Esophagus squamous epithelium (tissue), 5 donors: ENCODE measurements around the gene KAZN. TPM values are rescaled to one million over a fixed set of nuclear protein-coding genes. Genes with fewer than 3 reads are reported as not detected.
A peak's percentile ranks its signal among the peaks of the same experiment; 100 is the strongest.

Source experiments
- DNase-seq: peaks from one replicate; lab custom pipeline; 2025; lab: John Stamatoyannopoulos, UW
- H3K27ac ChIP-seq, 4 donors: fragments of 200-600 bp; sonication (generic); one replicate each; pipeline ENCODE4 v1.5.1; 2016 to 2019; ENCODE audit warnings: mild to moderate bottlenecking in 1 of 4
- H3K27me3 ChIP-seq, 4 donors: fragments of 200-600 bp; sonication (generic); 1 replicate in 3 of 4; 2 replicates in 1 of 4; pipeline versions ENCODE4 v1.5.1 to v1.6.0; 2017 to 2021; ENCODE audit warnings: antibody characterized with exemption in 1 of 4
- H3K36me3 ChIP-seq, 3 donors: fragments of 200-600 bp; sonication (generic); one replicate each; pipeline ENCODE4 v1.5.1; 2016 to 2019
- H3K4me1 ChIP-seq, 3 donors: fragments of 200-600 bp; sonication (generic); one replicate each; pipeline ENCODE4 v1.5.1; 2017 to 2019
- H3K4me3 ChIP-seq, 4 donors: fragments of 200-600 bp; sonication (generic); 1 replicate in 3 of 4; 2 replicates in 1 of 4; pipeline ENCODE4 v1.5.1; 2016 to 2019; ENCODE audit warnings: mild to moderate bottlenecking in 2 of 4, moderate library complexity in 1 of 4
- H3K9me3 ChIP-seq, 3 donors: fragments of 200-600 bp; sonication (generic); one replicate each; pipeline ENCODE4 v1.5.1; 2016 to 2019
- POLR2A ChIP-seq, 4 donors: fragments of 450-650 bp; IDR thresholded peaks; one replicate each; pipeline ENCODE4 v1.6.1; 2017; ENCODE audit warnings: antibody characterized with exemption in 4 of 4, mild to moderate bottlenecking in 4 of 4, moderate library complexity in 3 of 4
- WGBS, 2 donors: methylation state at CpG; one replicate each; pipeline ENCODE4 v1.1.5; 2018; 5-methylcytosine and 5-hydroxymethylcytosine counted together
- intact Hi-C: fragments of 100-400 bp; cut with DNase I; formaldehyde crosslinking; loops from one replicate; pipeline ENCODE4 v1.15.0; 2022
- total RNA-seq, 4 donors: library from RNA; depleted of rRNA; stranded (reverse); fragments of >200 nt; gene quantifications; one replicate each; pipeline ENCODE4 v1.1.0, GENCODE V29; 2016
- TF ChIP-seq, protein P1 (sequence below), 6 experiments: fragments of 450-650 bp in 4 of 6; fragments of 200-600 bp in 2 of 6; sonication (generic) in 2 of 6; IDR thresholded peaks; one replicate each; pipeline ENCODE4 v1.5.1; 2016 to 2019; ENCODE audit warnings: antibody characterized with exemption in 6 of 6, mild to moderate bottlenecking in 4 of 6, moderate library complexity in 4 of 6
- donor health status: DM: yes; HTN: yes; CAD: no.

Gene KAZN
- total RNA-seq, 4 donors from 2014 or later = 25.0 to 54.5 (median 30.8) TPM

DNA sequence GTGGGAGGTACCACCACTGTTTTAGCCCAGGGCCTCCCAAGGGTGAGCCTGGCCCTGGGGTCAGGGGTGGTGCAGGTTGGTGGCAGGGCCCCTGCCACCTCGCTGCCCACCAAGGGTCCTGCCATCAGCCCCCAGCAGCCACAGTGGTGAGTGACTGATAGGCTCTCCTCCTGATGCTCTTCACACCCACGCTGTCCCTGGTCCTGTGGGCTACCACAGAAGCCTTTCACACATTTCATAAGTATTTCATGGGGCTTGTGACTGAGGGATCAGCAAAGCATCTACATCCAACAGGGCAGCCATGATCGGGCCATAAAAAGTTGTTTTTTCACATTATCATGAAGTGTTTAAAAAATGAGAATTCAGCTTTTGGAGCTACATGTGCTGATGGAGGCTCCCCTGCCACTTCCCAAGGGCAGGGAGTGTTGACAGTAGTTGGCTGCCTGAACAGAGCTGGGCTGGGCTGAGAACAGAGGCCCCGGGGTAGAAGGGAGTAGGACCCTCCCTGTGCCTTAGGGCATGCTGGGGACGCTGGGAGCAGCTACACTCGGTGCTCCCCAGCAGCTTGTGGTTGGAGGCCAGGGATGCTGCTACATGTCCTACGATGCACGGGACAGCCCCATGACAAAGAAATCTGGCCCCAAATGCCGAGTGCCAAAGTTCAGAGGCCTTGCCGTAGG is 482.0 kb downstream of the KAZN start:
- no peaks in the 10 kb centered on the region for H3K9me3 ChIP-seq
- intact Hi-C loops = no loop called here
- DNase-seq = no peak
- H3K27me3 ChIP-seq = no peaks in the 10 kb centered on the region
- H3K4me3 ChIP-seq = no peak overlapping the region
- TF ChIP-seq, protein P1, sequence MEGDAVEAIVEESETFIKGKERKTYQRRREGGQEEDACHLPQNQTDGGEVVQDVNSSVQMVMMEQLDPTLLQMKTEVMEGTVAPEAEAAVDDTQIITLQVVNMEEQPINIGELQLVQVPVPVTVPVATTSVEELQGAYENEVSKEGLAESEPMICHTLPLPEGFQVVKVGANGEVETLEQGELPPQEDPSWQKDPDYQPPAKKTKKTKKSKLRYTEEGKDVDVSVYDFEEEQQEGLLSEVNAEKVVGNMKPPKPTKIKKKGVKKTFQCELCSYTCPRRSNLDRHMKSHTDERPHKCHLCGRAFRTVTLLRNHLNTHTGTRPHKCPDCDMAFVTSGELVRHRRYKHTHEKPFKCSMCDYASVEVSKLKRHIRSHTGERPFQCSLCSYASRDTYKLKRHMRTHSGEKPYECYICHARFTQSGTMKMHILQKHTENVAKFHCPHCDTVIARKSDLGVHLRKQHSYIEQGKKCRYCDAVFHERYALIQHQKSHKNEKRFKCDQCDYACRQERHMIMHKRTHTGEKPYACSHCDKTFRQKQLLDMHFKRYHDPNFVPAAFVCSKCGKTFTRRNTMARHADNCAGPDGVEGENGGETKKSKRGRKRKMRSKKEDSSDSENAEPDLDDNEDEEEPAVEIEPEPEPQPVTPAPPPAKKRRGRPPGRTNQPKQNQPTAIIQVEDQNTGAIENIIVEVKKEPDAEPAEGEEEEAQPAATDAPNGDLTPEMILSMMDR (IDR thresholded peaks at IDR 0.05) = no peak
- no peak for TF ChIP-seq POLR2A (IDR thresholded peaks at IDR 0.05)
- H3K27ac ChIP-seq = no peak overlapping the region
- WGBS, 2 donors = 57 to 68% methylated on average over 7 to 10 of the region's 10 CpGs
- H3K36me3 ChIP-seq = no peaks in the 10 kb centered on the region
- H3K4me1 ChIP-seq = peaks cover 0 to 19% (median 0%) of the 10 kb centered on the region in 3 donors

DNA sequence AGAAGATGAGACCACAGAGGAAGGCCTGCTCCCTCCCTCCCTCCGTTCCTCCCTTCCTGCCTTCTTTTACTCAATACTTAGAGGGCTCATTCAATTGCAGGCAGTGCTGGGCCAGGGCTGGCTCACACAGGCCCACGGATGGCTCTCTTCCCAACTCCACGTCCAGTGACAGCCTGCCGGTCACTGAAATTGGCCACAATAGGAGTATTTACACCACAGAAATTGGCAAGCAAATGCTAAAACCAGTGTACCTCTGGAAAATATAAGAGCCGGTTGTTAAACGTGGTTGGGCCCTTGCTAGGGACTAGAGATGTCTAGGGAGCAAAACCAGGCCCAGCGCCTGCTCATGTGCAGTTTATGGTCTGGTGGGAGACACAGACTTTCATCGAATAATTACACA is 482.6 kb downstream of the KAZN start:
- H3K9me3 ChIP-seq = no peaks in the 10 kb centered on the region
- no peaks in the 10 kb centered on the region for H3K27me3 ChIP-seq
- 74 to 81% methylated on average over 8 of the region's 8 CpGs for WGBS, 2 donors
- peaks cover 0 to 13% (median 0%) of the 10 kb centered on the region in 3 donors for H3K4me1 ChIP-seq
- DNase-seq = no peak
- no peak for TF ChIP-seq POLR2A (IDR thresholded peaks at IDR 0.05)
- TF ChIP-seq, protein P1 (IDR thresholded peaks at IDR 0.05) = no peak
- intact Hi-C loops = no loop called here
- no peaks in the 10 kb centered on the region for H3K36me3 ChIP-seq
- no peak overlapping the region for H3K4me3 ChIP-seq
- H3K27ac ChIP-seq = no peak overlapping the region

DNA sequence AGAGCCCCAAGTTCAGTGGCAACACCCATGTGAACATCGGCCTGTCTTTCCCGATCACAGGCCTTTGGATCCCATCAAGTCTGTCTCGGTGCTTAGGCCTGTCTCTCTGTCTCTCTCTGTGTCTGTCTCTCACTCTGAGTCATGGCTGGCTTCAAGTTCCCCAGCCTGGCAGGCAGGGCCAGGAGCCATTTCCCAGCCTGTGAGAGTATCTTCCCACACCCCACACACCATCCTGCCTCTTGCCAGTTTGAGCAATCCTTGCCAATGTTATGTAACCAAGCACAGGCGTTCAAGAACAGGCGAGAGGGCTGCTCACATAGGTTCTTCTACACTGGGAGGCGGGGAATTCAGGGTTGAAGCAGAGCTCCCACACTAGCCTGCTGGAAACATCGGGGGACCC is 485.1 kb downstream of the KAZN start:
- intact Hi-C loops = no loop called here
- Histone ChIP-seq H3K4me1 (peaks cover 0 to 8% (median 0%) of the 10 kb centered on the region in 3 donors), H3K4me3 (no peak overlapping the region), H3K9me3 (no peaks in the 10 kb centered on the region), H3K27ac (peak overlapping the region in 1 of 4 donors; percentile 2), H3K36me3 (no peaks in the 10 kb centered on the region), H3K27me3 (no peaks in the 10 kb centered on the region)
- no peak for DNase-seq
- 33 to 60% methylated on average over 6 to 7 of the region's 7 CpGs for WGBS, 2 donors
- TF ChIP-seq, protein P1 (IDR thresholded peaks at IDR 0.05) = no peak
- no peak for TF ChIP-seq POLR2A (IDR thresholded peaks at IDR 0.05)

DNA sequence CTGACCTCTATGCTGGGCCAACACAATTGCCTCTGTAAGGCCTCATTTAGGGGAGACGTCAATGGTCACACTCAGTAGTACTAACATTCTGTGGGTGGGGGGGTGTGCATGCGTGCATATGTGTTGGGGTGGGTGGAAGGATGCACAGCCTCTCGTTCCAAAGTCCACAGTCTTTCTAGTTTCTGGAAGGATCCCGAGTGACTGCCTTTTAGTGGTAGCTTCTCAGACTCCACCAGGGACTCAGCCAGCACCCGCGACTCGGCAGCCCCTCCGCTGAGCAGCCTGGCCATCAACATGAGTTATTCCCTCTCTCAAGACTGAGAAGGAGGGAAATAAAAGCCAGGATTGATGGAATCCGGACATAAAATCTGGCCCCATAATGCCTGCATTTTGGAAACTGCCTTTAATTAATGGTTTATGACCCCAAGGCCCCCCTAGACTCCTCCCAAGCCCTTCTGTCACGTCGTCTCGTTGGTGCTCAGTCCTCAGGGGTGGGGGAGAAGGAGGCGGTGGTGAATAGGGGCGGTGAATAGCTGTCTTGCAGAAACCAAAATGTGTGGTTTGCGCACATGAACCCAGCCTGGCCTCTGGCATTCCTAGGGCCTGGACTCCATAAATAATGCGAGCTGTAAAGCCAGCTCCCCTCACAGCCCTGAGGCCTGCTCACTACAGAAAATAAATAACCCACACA is 489.9 kb downstream of the KAZN start:
- 69 to 80% methylated on average over 12 to 14 of the region's 16 CpGs for WGBS, 2 donors
- Histone ChIP-seq H3K9me3 (no peaks in the 10 kb centered on the region), H3K36me3 (no peaks in the 10 kb centered on the region), H3K27me3 (no peaks in the 10 kb centered on the region), H3K4me3 (no peak overlapping the region), H3K27ac (peak overlapping the region in 3 of 4 donors; percentile 36 to 55 (median 48)), H3K4me1 (peaks cover 7 to 31% (median 11%) of the 10 kb centered on the region in 3 donors)
- intact Hi-C loops = no loop called here
- no peak for DNase-seq
- TF ChIP-seq, protein P1 (IDR thresholded peaks at IDR 0.05) = no peak
- no peak for TF ChIP-seq POLR2A (IDR thresholded peaks at IDR 0.05)
